ENCODE data around the gene UBE2C.
"Not testable (repeated sequence)": the region's sequence is repeated elsewhere in the genome, so short reads cannot be mapped to it uniquely, and the experiment has no call there.

The UBE2C gene

GRCh38 chr20:45812157-45813005, at the start of gene UBE2C:
TSS of gene UBE2C (plus strand) at chr20:45812644. CDS start at chr20:45812696, 52 bp downstream.
- peak; percentile 100 for DNase-seq

- DNase-seq: not testable (repeated sequence)
Measured at GRCh38 chr20:45764618-45765282, 47.7 kb upstream of the UBE2C start.

DNA sequence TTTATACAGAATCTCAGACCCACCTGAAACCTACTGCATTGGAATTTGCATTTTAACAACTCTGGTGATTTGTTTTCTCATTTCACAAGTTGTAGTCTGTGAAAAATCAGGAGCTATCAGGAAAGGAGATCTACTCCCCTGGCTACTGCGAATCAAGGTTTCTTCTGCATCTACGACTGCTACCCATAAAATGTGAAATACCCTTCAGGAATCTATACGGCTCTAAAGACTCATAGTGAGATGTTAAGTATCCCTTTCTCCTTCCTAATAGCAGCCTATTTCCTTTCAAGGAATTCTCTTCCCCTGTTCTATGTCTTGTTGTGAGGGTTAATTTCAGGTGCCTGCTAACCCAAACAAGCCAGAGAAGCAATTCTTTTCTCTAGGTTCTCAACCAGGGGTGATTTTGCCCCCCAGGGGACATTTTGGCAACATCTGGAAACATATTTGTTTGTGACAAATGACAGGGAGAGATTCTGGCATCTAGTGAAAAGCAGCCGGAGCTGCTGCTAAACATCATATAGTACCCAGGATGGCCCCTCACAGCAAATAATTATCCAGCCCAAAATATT, 47.1 kb upstream of the UBE2C start:
- no peak for DNase-seq

GRCh38 chr20:45765980-45766379, 46.5 kb upstream of the UBE2C start:
- DNase-seq: no peak

DNA sequence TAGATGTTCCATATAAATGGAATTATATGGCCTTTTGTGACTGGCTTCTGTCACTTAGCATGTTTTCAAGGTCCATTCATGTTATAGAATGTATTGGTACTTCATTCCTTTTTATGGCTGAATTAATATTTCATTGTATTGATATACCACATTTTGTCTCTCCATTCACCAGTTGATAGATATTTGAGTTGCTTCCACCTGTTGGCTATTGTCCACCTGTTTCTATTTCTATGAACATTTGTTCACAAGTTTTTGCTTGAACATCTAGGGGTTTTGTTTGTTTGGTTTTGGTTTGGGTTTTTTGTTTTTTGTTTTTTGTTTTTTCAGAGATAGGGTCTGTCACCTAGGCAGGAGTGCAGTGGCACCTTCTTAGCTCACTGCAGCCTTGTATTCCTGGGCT, 44.0 kb upstream of the UBE2C start:
- no peak for DNase-seq

- DNase-seq: peak; percentile 91
Measured at GRCh38 chr20:45771182-45771759, 41.2 kb upstream of the UBE2C start.

GRCh38 chr20:45772693-45773092, 39.8 kb upstream of the UBE2C start:
- DNase-seq: no peak

DNA sequence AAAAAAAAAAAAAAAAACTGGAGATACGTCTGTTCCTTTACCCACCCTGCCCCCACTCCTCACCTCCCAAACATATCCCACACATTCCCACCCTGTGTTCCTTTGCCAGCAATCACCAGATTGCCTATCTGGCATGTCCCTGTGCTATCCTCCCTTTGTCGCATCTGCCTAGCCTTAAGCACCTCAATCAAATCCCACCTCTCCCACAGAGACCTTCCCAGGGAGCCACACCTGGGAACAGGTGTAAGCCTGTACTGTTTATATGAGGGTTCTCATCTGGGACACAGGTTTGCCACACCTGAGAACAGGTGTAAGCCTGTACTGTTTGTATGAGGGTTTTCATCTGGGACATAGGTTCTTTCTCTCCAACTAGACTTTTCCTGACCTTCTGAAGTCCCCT, 37.5 kb upstream of the UBE2C start:
- no peak for DNase-seq

GRCh38 chr20:45775411-45775810, 37.0 kb upstream of the UBE2C start:
- DNase-seq: no peak

DNA sequence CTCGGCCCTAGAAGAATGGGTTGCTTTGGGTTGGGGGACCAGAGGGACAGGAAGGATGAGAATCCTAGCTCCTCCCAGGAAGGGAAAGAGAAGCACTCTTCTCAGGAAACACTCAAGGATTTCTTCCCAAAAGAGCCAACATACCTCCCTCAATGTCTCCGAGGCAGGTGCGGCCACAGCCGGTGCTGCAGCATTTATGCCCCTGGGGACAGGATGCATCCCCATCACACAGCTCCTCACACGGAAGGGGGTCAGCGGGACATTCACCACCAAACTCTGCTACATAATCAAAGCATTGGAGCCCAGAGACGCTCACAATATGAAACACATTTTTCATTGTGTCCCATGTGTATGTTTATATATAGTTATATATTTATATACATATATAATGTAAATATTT, 35.5 kb upstream of the UBE2C start:
- no peak for DNase-seq

- DNase-seq: peak; percentile 64
Measured at GRCh38 chr20:45779011-45779915, 33.2 kb upstream of the UBE2C start.

DNA sequence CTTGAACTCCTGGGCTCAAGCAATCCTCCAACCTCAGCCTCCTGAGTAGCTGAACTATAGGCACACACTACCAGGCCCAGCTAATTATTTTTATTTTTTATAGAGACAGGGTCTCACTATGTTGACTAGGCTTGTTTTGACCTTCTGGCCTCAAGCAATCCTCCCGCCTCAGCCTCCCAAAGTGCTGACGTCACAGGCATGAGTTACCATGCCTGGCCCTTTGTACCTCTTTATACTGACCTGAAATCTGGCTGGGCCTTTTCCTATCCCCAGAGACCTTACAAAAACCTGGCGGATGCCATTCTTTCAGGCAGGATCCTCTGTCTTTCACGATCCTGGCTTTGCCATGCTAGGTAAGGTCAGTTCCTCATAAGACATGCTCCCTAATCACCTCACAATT, 32.3 kb upstream of the UBE2C start:
- no peak for DNase-seq

DNA sequence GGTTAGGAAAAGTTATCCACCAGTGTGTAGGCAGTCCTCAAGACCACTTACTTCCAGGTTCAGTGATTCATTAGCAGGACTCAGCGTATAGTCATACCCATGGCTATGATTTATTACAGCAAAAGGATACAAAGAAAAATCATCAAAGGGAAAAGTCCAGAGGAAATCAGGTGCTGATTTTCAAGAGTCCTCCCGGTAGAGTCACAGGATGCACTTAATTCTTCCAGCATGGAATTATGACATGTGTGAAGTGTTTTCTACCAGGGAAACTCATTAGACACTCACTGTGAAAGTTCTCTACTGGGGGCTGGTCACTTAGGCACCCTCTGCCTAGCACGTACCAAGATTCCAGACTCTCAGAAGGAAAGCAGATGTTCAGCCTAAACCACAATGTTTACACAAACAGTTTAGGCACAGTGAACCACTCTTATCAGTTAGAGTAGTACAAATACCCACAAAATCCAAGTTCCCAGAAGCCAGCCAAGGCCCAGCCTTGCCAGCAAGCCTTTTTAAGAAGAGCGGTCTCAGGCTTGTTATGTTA, 31.0 kb upstream of the UBE2C start:
- DNase-seq: peak; percentile 68

- peak; percentile 68 for DNase-seq
Measured at GRCh38 chr20:45782890-45783289, 29.6 kb upstream of the UBE2C start.

GRCh38 chr20:45783656-45784294, 28.7 kb upstream of the UBE2C start:
- no peak for DNase-seq

GRCh38 chr20:45788351-45788750, 24.1 kb upstream of the UBE2C start:
- DNase-seq: no peak

GRCh38 chr20:45792317-45793118, 19.9 kb upstream of the UBE2C start:
- DNase-seq: peak; percentile 52

- no peak for DNase-seq
Measured at GRCh38 chr20:45796337-45797065, 15.9 kb upstream of the UBE2C start.

GRCh38 chr20:45797510-45797909, 14.9 kb upstream of the UBE2C start:
- not testable (repeated sequence) for DNase-seq

- not testable (repeated sequence) for DNase-seq
Measured at GRCh38 chr20:45797955-45798354, 14.5 kb upstream of the UBE2C start.
